Measurements from ENCODE around the gene TANC1. TPM values are rescaled to one million over a fixed set of nuclear protein-coding genes. Genes with fewer than 3 reads are reported as not detected.

Gene TANC1
- total RNA-seq, 1 donor = 34.7 TPM

DNA sequence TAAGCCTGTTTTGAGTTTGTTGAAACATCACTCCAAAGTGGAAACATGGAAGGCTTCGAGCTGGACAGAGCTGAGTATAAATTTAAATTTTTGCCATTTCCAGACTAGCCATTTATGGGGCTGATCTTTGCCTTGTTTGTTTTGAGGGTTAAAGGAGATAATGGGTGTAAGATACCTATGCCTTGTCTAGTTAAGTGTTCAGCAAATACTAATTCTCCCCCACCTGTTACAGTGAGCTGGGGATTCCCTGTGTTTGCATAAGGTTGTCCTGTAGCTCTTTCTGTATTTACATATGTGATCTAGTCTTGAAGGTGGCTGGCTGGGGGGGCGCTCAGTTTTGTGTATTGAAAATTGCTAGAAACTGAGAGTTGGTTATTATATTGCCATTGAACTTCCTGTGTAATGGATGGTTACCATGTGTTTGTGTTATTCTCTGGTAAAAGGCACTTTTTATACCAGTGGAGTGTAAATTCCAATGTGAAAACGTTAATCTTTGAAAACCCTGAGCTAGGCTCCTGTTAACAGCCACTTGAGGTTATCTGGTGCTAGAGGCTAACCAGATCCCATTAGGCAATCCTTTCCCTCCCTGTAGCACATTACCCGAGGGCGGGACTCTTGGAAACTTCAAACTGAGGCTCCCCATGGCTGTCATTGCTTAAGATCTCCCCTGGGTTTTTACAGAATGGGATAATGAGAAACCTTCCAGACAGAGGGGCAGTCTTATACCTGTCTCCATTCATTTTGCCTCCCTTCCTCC lies 26.7 kb downstream of the TANC1 start:
- H3K36me3 ChIP-seq (ENCODE audit: insufficient read depth, low read length) = no peaks in the 10 kb centered on the region
- H3K4me2 ChIP-seq (ENCODE audit: insufficient read depth, low read length) = no peak overlapping the region
- peaks cover 63% of the 10 kb centered on the region for H3K4me1 ChIP-seq (ENCODE audit: insufficient read depth, low read length)
- H3K27ac ChIP-seq (ENCODE audit: low read depth, low read length) = peak overlapping the region; percentile 13
- DNase-seq (ENCODE audit: insufficient read length, low spot score, missing footprints) = no peak
- H3K27me3 ChIP-seq (ENCODE audit: insufficient read depth, low read length) = no peaks in the 10 kb centered on the region
- peaks cover 51% of the 10 kb centered on the region for H3K79me2 ChIP-seq (ENCODE audit: insufficient read depth, low read length)
- TF ChIP-seq, protein P1, sequence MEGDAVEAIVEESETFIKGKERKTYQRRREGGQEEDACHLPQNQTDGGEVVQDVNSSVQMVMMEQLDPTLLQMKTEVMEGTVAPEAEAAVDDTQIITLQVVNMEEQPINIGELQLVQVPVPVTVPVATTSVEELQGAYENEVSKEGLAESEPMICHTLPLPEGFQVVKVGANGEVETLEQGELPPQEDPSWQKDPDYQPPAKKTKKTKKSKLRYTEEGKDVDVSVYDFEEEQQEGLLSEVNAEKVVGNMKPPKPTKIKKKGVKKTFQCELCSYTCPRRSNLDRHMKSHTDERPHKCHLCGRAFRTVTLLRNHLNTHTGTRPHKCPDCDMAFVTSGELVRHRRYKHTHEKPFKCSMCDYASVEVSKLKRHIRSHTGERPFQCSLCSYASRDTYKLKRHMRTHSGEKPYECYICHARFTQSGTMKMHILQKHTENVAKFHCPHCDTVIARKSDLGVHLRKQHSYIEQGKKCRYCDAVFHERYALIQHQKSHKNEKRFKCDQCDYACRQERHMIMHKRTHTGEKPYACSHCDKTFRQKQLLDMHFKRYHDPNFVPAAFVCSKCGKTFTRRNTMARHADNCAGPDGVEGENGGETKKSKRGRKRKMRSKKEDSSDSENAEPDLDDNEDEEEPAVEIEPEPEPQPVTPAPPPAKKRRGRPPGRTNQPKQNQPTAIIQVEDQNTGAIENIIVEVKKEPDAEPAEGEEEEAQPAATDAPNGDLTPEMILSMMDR (IDR thresholded peaks at IDR 0.05; ENCODE audit: extremely low read depth, low read depth, low read length) = no peak
- no peaks in the 10 kb centered on the region for H3K9me3 ChIP-seq (ENCODE audit: low read depth, low read length)
- H3K4me3 ChIP-seq (ENCODE audit: insufficient read depth, low read length) = no peak overlapping the region
- no peak overlapping the region for H2AFZ ChIP-seq (ENCODE audit: low read length)
- H4K20me1 ChIP-seq (ENCODE audit: insufficient read depth, low read length) = no peaks in the 10 kb centered on the region

DNA sequence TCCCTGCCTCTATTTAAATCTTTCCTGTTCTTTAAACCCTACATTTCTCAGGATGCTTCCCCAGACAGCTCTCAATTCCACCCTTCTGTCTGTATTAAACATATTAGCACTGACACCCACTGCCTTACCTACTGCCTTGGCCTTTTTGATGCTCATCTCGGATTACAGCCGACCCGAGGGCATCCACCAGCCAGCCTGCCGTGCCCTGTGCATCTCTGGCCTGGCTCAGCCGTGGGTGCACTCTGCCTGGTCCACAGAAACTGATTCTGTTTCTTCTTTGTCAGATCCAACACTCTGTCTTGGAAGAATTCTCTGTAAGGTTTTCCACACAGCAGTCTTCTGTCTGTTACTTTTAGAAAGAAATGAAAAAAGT lies 27.2 kb downstream of the TANC1 start:
- Histone ChIP-seq H3K36me3 (ENCODE audit: insufficient read depth, low read length) (no peaks in the 10 kb centered on the region), H3K27ac (ENCODE audit: low read depth, low read length) (peak overlapping the region; percentile 13), H3K9me3 (ENCODE audit: low read depth, low read length) (no peaks in the 10 kb centered on the region), H3K4me3 (ENCODE audit: insufficient read depth, low read length) (no peak overlapping the region), H3K4me2 (ENCODE audit: insufficient read depth, low read length) (no peak overlapping the region), H3K79me2 (ENCODE audit: insufficient read depth, low read length) (peaks cover 51% of the 10 kb centered on the region), H3K27me3 (ENCODE audit: insufficient read depth, low read length) (no peaks in the 10 kb centered on the region), H2AFZ (ENCODE audit: low read length) (no peak overlapping the region), H3K4me1 (ENCODE audit: insufficient read depth, low read length) (peaks cover 57% of the 10 kb centered on the region), H4K20me1 (ENCODE audit: insufficient read depth, low read length) (no peaks in the 10 kb centered on the region)
- no peak for DNase-seq (ENCODE audit: insufficient read length, low spot score, missing footprints)
- TF ChIP-seq, protein P1 (IDR thresholded peaks at IDR 0.05; ENCODE audit: extremely low read depth, low read depth, low read length) = no peak

DNA sequence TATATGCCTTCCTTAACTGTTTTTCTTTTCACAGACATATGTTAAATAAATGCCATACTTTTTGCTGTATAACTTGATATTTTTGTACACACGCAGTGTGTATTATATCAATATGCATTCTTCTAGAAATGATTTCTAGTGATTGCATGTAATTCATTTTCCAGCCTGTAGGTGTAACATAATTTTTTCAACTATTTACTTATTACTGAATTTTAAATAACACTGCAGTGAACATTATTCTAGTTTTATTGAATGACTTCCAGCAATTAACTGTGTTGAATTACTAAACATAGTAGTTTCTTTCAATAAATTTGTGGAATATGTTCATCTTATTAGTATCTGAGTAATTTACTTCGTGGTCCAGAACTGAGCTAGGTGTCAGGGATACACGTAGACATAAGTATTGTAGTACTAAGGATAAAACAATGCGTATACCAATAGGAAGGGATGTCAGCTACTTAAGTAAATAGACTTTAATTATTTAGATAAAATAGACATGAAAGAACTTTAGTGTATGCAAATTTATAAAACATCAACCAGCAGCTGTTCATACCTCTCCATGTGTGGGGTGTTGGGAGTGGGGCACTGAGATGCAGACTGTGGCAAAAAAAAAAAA lies 28.0 kb downstream of the TANC1 start:
- no peak overlapping the region for H3K27ac ChIP-seq (ENCODE audit: low read depth, low read length)
- H3K79me2 ChIP-seq (ENCODE audit: insufficient read depth, low read length) = peaks cover 59% of the 10 kb centered on the region
- no peak for DNase-seq (ENCODE audit: insufficient read length, low spot score, missing footprints)
- H3K4me2 ChIP-seq (ENCODE audit: insufficient read depth, low read length) = no peak overlapping the region
- H3K9me3 ChIP-seq (ENCODE audit: low read depth, low read length) = no peaks in the 10 kb centered on the region
- peaks cover 57% of the 10 kb centered on the region for H3K4me1 ChIP-seq (ENCODE audit: insufficient read depth, low read length)
- TF ChIP-seq, protein P1 (IDR thresholded peaks at IDR 0.05; ENCODE audit: extremely low read depth, low read depth, low read length) = peak; percentile 41
- H3K27me3 ChIP-seq (ENCODE audit: insufficient read depth, low read length) = no peaks in the 10 kb centered on the region
- H2AFZ ChIP-seq (ENCODE audit: low read length) = no peak overlapping the region
- H3K4me3 ChIP-seq (ENCODE audit: insufficient read depth, low read length) = no peak overlapping the region
- H3K36me3 ChIP-seq (ENCODE audit: insufficient read depth, low read length) = peaks cover 4% of the 10 kb centered on the region
- no peaks in the 10 kb centered on the region for H4K20me1 ChIP-seq (ENCODE audit: insufficient read depth, low read length)

DNA sequence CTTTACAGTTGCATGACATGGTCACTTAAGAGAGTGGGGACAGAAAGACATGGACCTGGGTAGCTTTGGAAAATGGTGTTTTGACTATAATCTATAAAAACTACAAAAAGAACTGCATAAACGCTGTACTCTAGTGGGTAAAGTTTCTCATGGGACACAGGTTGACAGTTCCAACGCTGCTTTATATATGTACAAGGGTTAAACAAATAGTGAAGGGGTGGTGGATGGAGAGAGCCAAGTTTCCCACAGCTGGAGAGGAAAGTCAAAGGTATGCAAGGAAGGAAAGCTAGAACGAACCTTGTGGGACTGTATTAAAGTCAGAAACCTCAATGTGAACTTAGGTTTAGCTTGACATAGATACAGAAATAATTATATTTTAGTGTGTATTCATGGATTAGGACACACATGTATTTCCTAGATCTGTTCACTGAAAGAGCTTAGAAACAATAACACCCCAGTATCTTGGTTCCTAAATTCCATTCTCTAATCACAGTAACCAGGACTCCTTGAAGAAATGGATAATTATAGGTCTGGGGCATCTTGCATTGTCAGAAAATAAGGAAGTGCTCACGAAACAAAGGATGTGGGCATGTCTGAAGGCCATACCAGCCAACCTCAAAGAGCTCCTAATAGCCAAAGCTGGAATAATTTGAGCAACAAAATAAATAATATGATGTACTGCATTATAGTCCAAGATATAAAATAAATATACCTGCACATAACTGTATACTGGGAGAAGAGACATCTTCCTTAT lies 28.8 kb downstream of the TANC1 start:
- TF ChIP-seq, protein P1 (IDR thresholded peaks at IDR 0.05; ENCODE audit: extremely low read depth, low read depth, low read length) = no peak
- DNase-seq (ENCODE audit: insufficient read length, low spot score, missing footprints) = no peak
- peak overlapping the region; percentile 82 for H3K27ac ChIP-seq (ENCODE audit: low read depth, low read length)
- H3K9me3 ChIP-seq (ENCODE audit: low read depth, low read length) = no peaks in the 10 kb centered on the region
- no peak overlapping the region for H3K4me2 ChIP-seq (ENCODE audit: insufficient read depth, low read length)
- no peaks in the 10 kb centered on the region for H3K27me3 ChIP-seq (ENCODE audit: insufficient read depth, low read length)
- no peak overlapping the region for H2AFZ ChIP-seq (ENCODE audit: low read length)
- no peaks in the 10 kb centered on the region for H4K20me1 ChIP-seq (ENCODE audit: insufficient read depth, low read length)
- H3K79me2 ChIP-seq (ENCODE audit: insufficient read depth, low read length) = peaks cover 60% of the 10 kb centered on the region
- peaks cover 57% of the 10 kb centered on the region for H3K4me1 ChIP-seq (ENCODE audit: insufficient read depth, low read length)
- no peak overlapping the region for H3K4me3 ChIP-seq (ENCODE audit: insufficient read depth, low read length)
- H3K36me3 ChIP-seq (ENCODE audit: insufficient read depth, low read length) = peaks cover 4% of the 10 kb centered on the region

Measured in osteoblast (primary cell).